ENCODE results near the gene LTBP4.
A peak's percentile ranks its signal among the peaks of the same experiment; 100 is the strongest.
"Not testable (repeated sequence)": the region's sequence is repeated elsewhere in the genome, so short reads cannot be mapped to it uniquely, and the experiment has no call there.

Gene LTBP4

DNA sequence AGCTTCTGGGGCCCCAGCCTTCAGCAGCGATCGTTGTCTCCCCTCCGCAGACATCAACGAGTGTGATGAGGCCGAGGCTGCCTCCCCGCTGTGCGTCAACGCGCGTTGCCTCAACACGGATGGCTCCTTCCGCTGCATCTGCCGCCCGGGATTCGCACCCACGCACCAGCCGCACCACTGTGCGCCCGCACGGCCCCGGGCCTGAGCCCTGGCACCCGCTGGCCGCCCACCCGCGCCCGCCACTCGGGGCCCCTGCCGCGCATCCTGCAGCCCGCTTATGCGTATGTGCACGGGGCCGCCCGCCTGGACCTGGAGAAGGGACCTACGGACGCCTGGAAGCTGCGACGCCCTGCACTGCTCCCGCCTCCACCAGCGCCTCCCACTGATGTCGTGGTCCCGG, 28.2 kb downstream of the LTBP4 start:
- DNase-seq (ENCODE audit: low spot score) = no peak

DNA sequence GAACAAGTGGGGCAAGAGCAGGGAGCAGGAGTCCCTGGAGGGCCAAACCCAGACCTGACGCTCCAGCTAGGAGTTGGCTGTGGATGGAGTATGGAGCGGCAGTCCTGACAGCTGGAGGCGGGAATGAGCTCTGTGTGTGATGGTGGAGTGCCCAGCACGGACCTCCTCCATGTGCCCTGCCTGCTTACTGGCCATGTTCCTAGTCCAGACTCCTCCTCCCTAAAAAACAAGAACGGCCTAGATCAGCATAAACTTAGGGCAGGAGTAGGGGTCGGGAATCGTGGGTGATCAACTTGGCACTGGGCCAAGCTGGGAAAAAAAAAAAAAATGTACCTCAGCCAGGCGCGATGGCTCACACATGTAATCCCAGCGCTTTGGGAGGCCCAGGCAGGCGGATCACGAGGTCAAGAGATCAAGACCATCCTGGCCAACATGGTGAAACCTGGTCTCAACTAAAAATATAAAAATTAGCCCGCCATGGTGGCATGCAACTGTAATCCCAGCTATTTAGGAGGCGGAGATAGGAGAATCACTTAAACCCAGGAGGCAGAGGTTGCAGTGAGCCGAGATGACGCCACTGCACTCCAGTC, 29.5 kb downstream of the LTBP4 start:
- DNase-seq (ENCODE audit: low spot score) = no peak

DNA sequence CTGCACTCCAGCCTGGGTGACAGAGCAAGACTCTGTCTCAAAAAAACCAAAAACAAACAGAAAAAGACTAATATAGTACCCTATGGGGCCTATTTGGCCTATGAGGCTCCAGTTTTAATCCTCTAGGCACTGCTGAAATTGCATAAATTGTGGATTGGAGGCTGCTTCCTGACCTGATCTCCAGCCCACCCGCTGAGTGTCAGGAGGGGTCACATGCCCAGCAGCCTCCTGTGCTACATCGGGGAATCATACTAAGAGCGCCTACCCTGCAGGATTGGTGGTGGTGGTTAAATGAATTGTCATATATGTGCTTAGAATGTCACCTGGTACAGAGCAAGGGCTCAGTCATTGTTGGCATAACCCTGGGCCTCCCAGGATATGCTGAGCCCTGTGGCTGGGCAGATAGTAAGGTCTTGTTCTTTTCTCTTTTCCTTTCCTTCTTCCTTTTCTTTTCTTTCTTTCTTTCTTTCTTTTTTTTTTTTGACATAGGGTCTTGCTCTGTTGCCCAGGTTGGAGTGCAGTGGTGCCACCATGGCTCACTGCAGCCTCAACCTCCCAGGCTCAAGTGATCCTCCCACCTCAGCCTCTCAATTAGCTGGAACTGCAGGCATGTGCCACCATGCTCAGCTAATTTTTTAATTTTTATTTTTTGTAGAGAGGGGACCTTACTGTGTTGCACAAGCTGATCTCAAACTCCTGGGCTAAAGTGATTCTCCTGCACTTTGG, 31.3 kb downstream of the LTBP4 start:
- DNase-seq (ENCODE audit: low spot score) = no peak

DNA sequence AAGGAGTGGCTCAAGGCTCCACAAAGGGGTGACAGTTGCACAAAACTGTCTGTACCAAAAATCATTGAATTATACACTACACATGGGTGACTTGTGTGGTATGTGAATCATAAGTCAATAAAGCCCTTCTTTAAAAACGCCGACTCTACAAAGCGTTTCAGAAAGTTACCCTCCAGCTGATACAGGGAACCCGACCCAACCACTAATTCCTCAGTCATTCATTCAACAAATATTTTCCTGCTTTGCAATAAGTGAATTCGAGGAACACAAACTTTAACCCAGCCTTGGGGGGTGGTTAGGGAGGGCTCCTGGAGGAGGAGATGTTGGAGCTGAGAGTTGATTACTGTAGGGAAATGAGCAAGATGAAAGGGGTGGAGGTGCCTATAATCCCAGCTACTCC, 32.0 kb downstream of the LTBP4 start:
- no peak for DNase-seq (ENCODE audit: low spot score)

DNA sequence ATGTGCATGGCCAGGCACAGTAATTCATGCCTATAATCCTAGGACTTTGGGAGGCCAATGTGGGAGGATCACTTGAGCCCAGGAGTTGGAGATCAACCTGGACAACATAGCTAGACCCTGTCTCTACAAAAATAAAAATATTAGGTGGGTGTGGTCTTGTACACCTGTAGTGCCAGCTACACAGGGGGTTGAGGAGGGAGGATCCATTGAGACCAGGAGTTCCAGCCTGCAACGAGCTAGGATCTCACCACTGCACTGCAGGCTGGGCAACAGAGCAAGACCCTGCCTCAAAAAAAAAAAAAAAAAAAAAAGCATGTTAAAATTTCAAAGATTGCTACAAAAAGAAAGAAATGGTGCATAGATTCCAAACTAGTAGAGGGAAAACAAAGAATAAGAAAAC, 37.2 kb downstream of the LTBP4 start:
- no peak for DNase-seq (ENCODE audit: low spot score)

GRCh38 chr19:40639638-40639982, 38.4 kb downstream of the LTBP4 start:
- no peak for DNase-seq (ENCODE audit: low spot score)

- no peak for DNase-seq (ENCODE audit: low spot score)
Measured at GRCh38 chr19:40640744-40641143, 39.6 kb downstream of the LTBP4 start.

- DNase-seq (ENCODE audit: low spot score) = no peak
Measured at GRCh38 chr19:40641281-40641680, 40.1 kb downstream of the LTBP4 start.

DNA sequence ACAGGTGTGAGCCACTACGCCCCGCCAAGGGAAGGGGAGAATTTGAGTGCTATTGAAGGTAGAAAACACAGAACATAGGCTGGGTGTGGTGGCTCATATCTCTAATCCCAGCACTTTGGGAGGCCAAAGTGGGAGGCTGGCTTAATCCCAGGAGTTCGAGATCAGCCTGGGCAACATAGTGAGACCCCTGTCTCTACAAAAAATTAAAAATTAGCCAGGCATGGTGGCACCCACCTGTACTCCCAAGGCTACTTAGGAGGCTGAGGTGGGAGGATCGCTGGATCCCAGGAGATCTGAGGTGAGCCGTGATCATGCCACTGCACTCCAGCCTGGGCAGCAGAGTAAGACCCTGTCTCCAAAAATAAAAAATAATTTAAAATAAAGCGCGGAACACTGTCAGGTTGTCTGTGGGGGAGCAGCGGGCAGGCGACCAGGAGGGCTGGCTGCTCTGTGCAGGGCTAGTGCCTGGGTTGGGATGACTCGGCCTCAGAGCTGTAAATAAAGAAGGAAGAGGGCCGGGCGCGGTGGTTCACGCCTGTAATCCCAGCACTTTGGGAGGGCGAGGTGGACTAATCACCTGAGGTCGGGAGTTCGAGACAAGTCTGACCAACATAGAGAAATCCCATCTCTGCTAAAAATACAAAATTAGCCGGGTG, 41.0 kb downstream of the LTBP4 start:
- no peak for DNase-seq (ENCODE audit: low spot score)

DNA sequence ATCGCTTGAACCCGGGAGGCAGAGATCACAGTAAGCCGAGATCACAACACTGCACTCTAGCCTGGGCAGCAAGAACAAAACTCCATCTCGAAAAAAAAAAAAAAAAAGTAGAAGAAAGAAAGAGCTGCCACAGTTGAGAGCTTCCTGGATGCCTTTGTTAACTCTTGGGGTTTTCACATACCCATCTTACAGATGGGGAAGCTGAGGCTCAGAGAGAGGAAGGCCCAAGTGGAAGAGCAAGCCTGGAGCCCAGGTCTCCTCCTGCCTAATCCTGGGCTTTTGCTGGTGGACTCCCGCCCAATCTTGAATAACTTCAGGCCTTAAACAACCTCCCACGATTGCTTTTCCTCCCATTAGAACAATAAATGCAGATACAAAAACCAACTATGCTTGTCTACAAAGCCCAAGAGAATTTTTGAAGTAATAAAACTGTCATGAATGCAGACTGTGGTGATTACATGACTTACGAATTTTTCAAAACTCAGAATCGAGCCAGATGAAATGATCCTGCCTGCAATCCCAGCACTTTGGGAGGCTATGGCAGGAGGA, 41.7 kb downstream of the LTBP4 start:
- DNase-seq (ENCODE audit: low spot score) = no peak

- DNase-seq (ENCODE audit: low spot score) = no peak
Measured at GRCh38 chr19:40646743-40647254, 45.6 kb downstream of the LTBP4 start.

- not testable (repeated sequence) for DNase-seq (ENCODE audit: low spot score)
Measured at GRCh38 chr19:40649903-40650675, 48.9 kb downstream of the LTBP4 start.

DNA sequence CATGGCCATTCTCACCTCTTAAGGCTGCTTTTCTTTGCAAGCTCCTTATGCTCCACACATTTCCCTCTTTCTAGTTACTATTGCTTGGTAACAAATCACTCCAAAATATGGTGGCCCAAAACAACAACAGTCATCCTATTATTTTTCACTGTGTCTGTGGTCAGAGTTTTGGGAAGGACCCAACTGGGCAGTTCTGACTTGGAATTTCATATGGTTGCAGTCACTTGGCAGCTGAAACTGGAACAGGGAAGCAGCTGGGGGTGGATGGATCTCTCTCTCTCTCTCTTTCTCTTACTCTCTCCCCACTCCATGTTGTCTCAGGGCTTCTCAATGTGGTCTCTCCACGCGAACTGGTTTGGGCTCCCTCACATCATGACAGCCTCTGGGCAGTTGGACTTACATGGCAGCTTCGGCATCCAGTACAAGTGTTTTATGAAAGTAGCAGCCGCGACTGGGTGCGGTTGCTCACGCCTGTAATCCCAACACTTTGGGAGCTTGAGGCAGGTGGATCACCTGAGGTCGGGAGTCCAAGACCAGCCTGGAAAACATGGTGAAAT, 49.7 kb downstream of the LTBP4 start:
- DNase-seq (ENCODE audit: low spot score) = no peak

DNA sequence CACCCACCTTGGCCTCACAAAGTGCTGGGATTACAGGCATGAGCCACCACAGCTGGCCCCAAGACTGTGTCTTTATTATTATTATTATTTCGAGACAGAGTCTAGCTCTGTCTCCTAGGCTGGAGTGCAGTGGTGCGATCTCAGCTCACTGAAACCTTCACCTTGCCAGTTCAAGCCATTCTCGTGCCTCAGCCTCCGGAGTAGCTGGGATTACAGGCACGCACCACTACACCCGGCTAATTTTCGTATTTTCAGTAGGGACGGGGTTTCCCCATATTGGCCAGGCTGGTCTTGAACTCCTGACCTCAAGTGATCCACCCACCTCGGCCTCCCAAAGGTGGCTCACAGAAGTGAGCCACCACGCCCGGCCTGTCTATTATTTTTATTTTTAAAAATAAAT, 51.1 kb downstream of the LTBP4 start:
- not testable (repeated sequence) for DNase-seq (ENCODE audit: low spot score)

- not testable (repeated sequence) for DNase-seq (ENCODE audit: low spot score)
Measured at GRCh38 chr19:40655684-40656083, 54.5 kb downstream of the LTBP4 start.

DNA sequence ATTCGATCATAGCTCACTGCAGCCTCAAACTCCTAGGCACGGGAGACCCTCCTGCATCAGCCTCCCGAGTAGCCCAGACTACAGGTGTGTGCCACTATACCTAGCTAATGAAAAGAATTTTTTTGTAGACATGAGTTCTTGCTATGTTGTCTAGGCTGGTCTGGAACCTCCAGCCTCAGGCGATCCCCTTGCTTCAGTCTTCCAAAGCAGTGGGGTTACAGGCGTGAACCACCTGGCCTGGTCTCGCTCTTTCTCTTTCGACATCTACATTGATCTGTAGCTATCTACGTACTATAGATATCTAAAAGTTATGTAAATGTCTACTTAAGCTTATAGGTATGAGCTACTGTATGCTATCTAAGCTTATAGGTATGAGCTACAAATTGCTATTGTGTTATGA, 56.9 kb downstream of the LTBP4 start:
- DNase-seq (ENCODE audit: low spot score) = no peak

GRCh38 chr19:40659116-40659515, 57.9 kb downstream of the LTBP4 start:
- no peak for DNase-seq (ENCODE audit: low spot score)

- no peak for DNase-seq (ENCODE audit: low spot score)
Measured at GRCh38 chr19:40659566-40659965, 58.4 kb downstream of the LTBP4 start.

DNA sequence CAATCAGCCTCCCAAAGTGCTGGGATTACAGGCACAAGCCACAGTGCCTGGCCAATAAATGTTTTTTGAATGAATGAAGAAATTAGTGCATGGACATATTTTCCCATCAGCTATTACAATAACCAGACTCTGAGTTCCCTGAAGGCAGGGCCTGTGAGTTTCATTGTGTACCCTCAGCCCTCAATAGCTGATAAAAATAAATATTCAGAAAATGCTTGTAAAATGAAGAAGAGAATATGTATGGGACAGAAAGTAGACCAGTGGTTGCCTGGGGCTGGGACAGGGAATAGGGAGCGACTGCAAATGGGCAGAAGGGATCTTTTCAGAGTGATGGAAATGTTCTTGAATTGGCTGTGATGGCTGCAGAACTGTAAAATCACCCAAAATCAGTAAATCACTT, 60.4 kb downstream of the LTBP4 start:
- DNase-seq (ENCODE audit: low spot score) = no peak

DNA sequence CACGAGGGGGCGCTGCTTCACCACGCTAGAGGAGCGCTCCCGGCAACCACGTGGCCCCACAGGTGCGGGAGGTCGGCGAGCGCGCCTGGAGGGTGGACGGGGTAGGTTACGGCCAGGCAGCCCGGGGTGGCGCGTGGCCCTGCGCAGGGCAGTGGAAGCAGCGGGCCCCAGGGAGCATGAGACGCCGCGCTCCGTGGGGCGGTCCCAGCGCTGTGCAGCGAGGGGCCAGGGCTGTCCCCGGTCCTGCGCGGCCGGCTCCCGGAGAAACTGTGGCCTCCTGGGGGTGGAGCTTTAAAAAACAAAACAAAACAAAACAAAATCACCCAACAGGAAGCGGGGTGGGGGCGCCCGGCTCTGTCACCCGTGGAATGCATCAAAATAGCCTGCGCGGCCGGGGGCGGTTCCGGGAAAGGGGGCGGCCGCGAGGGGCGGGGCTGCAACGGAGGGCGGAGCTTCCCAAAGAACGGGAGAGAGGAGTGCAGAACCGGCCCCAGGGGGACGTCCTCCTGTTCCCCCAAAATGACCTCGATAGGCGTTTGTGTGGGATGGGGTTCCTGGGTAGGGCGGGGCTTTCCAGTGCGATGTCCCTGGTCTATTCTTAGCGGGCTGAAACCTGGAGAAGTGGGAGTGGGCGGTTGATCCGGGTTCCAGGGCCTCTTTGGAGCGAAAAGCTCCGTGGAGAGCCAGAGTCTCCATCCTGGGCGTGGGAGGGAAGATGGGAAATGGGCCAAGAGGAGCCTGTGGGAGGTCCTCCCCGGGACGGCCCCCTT, 61.9 kb downstream of the LTBP4 start:
- peak; percentile 90 for DNase-seq (ENCODE audit: low spot score)

All from activated CD4-positive, alpha-beta T cell treated with anti-CD3 and anti-CD28 coated beads, Interleukin-2, Interleukin-4, amounts not matched to agents 100 ng/mL and 50 ng/mL, durations not matched to agents 16 hours and 8 hours (primary cell).